K562 (cell line): ENCODE data around the gene RHEBL1. TPM values are rescaled to one million over a fixed set of nuclear protein-coding genes. Genes with fewer than 3 reads are reported as not detected.
A peak's percentile ranks its signal among the peaks of the same experiment; 100 is the strongest.

Experiments used
- COPS2 ChIP-seq: fragments of 450-650 bp; conservative IDR thresholded peaks from 2 replicates; pipeline ENCODE4 v1.6.1; 2016; ENCODE audit warnings: mild to moderate bottlenecking, moderate library complexity
- DPF2 ChIP-seq: fragments of 450-650 bp; IDR thresholded peaks from 2 replicates; pipeline ENCODE4 v1.6.1; 2016
- HLTF ChIP-seq: fragments of 450-650 bp; IDR thresholded peaks from 2 replicates; pipeline ENCODE4 v1.6.1; 2016
- HNRNPK ChIP-seq: fragments of 200-400 bp; formaldehyde crosslinking; IDR thresholded peaks from one replicate; pipeline ENCODE4 v1.6.1; 2018; ENCODE audit warnings: mild to moderate bottlenecking, low read depth, low read length; ENCODE audit not compliant: poor library complexity, severe bottlenecking
- HOXB6 ChIP-seq: fragments of 250-450 bp; sonication (Bioruptor Pico); IDR thresholded peaks from 2 replicates; pipeline ENCODE4 v1.5.1; 2022; ENCODE audit warnings: mild to moderate bottlenecking, borderline replicate concordance
- KAT7 ChIP-seq: sonication (generic); formaldehyde crosslinking; IDR thresholded peaks from 2 replicates; pipeline ENCODE4 v1.8.0; 2022; ENCODE audit warnings: missing genetic modification reagents, mild to moderate bottlenecking, borderline replicate concordance
- KLF10 ChIP-seq: fragments of 250-450 bp; sonication (Bioruptor Pico); IDR thresholded peaks from 2 replicates; pipeline ENCODE4 v1.6.1; 2021; ENCODE audit warnings: matching md5 sums
- KLF16 ChIP-seq: IDR thresholded peaks from 2 replicates; pipeline ENCODE4 v1.6.1; 2016; ENCODE audit warnings: antibody characterized with exemption
- PHF8 ChIP-seq: fragments of 200-600 bp; sonication (generic); IDR thresholded peaks from 2 replicates; pipeline ENCODE4 v1.6.1; 2012; ENCODE audit warnings: mixed run types, mild to moderate bottlenecking, inconsistent platforms, low read length, moderate library complexity, borderline replicate concordance
- RFX5 ChIP-seq: IDR thresholded peaks from 2 replicates; pipeline ENCODE4 v1.6.1; 2011; ENCODE audit warnings: low read depth, mild to moderate bottlenecking, improper control_type of control experiment, low read length
- ZBTB8A ChIP-seq: fragments of 450-650 bp; IDR thresholded peaks from 2 replicates; pipeline ENCODE4 v1.6.1; 2018; ENCODE audit warnings: mild to moderate bottlenecking, moderate library complexity; ENCODE audit not compliant: partially characterized antibody
- ZEB2 ChIP-seq: fragments of 450-650 bp; IDR thresholded peaks from 2 replicates; pipeline ENCODE4 v1.6.1; 2016
- ZNF282 ChIP-seq: sonication (generic); formaldehyde crosslinking; IDR thresholded peaks from 2 replicates; pipeline ENCODE4 v1.8.1; 2023; ENCODE audit warnings: missing genetic modification reagents
- polyA plus RNA-seq, 8 experiments: library from polyadenylated mRNA; depleted of rRNA in 4 of 8; stranded (reverse) in 5 of 8; unstranded in 3 of 8; fragments of >200 nt; fragmentation: Nextera tagmentation in 2 of 8; fragmentation: Illumina TruSeq in 1 of 8; extraction: Ambion mirVana in 2 of 8; extraction: Trizol in 1 of 8; gene quantifications; 2 replicates each; pipeline versions ENCODE4 v1.2.1 to v1.2.3, GENCODE V29; 2011 to 2014; ENCODE audit warnings: inconsistent platforms in 1 of 8, missing spikeins in 1 of 8
- total RNA-seq, 7 experiments: library from RNA; depleted of rRNA in 6 of 7; stranded (reverse); fragments of >200 nt in 6 of 7; fragmentation: Illumina TruSeq in 2 of 7; extraction: Trizol in 2 of 7; gene quantifications; 2 replicates each; pipeline versions ENCODE4 v1.2.1 to v1.2.3, GENCODE V29; 2011 to 2021; ENCODE audit warnings: low replicate concordance in 1 of 7
- TF ChIP-seq, protein P1 (sequence below), 3 experiments: fragments of 200-800 bp in 1 of 3; fragments of 250-450 bp in 1 of 3; fragments of 450-650 bp in 1 of 3; sonication (Bioruptor Pico) in 1 of 3; sonication (Bioruptor generic) in 1 of 3; formaldehyde crosslinking in 1 of 3; IDR thresholded peaks; 2 replicates each; pipeline versions ENCODE4 v1.6.1 to v1.8.0; 2016 to 2022; ENCODE audit warnings: mild to moderate bottlenecking in 2 of 3, missing genetic modification characterization in 2 of 3, missing compliant biosample characterization in 1 of 3, moderate library complexity in 1 of 3
- TF ChIP-seq, protein P2 (sequence below): sonication (generic); formaldehyde crosslinking; IDR thresholded peaks from 2 replicates; pipeline ENCODE4 v1.8.1; 2023; ENCODE audit warnings: mild to moderate bottlenecking, missing genetic modification reagents, moderate library complexity
- TF ChIP-seq, protein P3 (sequence below), 2 experiments: fragments of 200-800 bp in 1 of 2; sonication (Bioruptor generic) in 1 of 2; sonication (generic) in 1 of 2; formaldehyde crosslinking in 1 of 2; IDR thresholded peaks in 1 of 2; conservative IDR thresholded peaks in 1 of 2; 2 replicates each; pipeline versions ENCODE4 v1.5.0 to v1.6.1; 2016 to 2020; ENCODE audit warnings: missing compliant biosample characterization in 1 of 2, missing genetic modification characterization in 1 of 2, missing genetic modification reagents in 1 of 2
- TF ChIP-seq, protein P4 (sequence below): fragments of 250-450 bp; sonication (Bioruptor Pico); IDR thresholded peaks from 2 replicates; pipeline ENCODE4 v1.5.0; 2021; ENCODE audit warnings: mild to moderate bottlenecking, borderline replicate concordance

Gene RHEBL1
- total and polyA plus RNA-seq, 9 of the 15 experiments (the other 6 are each of a cell fraction or from before 2014, with no cell fraction given): 4.3 to 36.1 (median 8.2) TPM

DNA sequence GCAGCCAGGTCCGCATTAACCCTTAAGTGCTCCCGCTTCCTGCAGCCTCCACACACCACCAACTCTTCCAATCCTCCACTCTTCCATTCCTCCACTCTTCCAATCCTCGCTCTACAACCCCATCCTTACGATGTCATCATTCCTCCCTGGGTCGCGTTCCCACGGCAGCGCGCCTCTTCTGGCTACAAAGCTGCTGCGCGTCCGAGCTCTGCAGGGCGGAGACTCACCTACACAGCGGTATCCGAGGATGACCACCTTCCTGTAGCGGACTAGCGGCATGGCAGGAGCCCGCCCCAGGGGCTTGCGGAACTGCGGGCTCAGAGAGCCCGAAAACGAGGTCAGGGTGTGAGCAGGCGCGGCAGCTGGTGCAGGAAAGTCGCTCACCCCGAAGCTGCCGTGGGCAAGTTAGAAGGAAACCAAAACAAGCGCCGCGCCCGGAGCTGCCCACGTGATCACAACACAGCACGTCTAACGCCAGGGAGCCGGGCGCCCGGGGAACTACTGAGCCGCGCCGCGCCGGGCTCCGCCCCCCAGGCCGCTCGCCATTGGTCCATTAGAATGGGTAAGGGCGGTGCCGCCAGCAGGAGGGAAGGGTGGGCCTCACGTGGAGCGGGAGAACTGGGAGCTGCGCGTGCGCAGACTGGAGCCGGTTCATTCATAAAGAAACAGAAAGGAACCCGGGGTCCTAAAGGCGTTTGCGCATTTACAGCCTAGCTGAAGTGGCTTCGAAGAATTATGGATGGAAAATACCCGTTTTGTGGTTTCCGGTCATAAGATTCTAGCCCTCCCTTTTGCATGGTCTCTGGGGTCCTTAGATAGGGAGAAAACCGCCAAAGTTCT, at the start of gene RHEBL1 (continued):
- no peak for TF ChIP-seq COPS2
- TF ChIP-seq, protein P1, sequence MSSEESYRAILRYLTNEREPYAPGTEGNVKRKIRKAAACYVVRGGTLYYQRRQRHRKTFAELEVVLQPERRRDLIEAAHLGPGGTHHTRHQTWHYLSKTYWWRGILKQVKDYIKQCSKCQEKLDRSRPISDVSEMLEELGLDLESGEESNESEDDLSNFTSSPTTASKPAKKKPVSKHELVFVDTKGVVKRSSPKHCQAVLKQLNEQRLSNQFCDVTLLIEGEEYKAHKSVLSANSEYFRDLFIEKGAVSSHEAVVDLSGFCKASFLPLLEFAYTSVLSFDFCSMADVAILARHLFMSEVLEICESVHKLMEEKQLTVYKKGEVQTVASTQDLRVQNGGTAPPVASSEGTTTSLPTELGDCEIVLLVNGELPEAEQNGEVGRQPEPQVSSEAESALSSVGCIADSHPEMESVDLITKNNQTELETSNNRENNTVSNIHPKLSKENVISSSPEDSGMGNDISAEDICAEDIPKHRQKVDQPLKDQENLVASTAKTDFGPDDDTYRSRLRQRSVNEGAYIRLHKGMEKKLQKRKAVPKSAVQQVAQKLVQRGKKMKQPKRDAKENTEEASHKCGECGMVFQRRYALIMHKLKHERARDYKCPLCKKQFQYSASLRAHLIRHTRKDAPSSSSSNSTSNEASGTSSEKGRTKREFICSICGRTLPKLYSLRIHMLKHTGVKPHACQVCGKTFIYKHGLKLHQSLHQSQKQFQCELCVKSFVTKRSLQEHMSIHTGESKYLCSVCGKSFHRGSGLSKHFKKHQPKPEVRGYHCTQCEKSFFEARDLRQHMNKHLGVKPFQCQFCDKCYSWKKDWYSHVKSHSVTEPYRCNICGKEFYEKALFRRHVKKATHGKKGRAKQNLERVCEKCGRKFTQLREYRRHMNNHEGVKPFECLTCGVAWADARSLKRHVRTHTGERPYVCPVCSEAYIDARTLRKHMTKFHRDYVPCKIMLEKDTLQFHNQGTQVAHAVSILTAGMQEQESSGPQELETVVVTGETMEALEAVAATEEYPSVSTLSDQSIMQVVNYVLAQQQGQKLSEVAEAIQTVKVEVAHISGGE (CRISPR knock-in tag; IDR thresholded peaks at IDR 0.05): no peak
- TF ChIP-seq ZNF282 (CRISPR knock-in tag): no peak
- TF ChIP-seq, protein P2, sequence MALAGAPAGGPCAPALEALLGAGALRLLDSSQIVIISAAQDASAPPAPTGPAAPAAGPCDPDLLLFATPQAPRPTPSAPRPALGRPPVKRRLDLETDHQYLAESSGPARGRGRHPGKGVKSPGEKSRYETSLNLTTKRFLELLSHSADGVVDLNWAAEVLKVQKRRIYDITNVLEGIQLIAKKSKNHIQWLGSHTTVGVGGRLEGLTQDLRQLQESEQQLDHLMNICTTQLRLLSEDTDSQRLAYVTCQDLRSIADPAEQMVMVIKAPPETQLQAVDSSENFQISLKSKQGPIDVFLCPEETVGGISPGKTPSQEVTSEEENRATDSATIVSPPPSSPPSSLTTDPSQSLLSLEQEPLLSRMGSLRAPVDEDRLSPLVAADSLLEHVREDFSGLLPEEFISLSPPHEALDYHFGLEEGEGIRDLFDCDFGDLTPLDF: no peak
- TF ChIP-seq RFX5: no peak
- peak; percentile 72; the same call in 1 of the 2 replicates for TF ChIP-seq PHF8
- peak; percentile 27 for TF ChIP-seq DPF2
- no peak for TF ChIP-seq KLF16
- TF ChIP-seq ZEB2: peak; percentile 91
- TF ChIP-seq, protein P3, sequence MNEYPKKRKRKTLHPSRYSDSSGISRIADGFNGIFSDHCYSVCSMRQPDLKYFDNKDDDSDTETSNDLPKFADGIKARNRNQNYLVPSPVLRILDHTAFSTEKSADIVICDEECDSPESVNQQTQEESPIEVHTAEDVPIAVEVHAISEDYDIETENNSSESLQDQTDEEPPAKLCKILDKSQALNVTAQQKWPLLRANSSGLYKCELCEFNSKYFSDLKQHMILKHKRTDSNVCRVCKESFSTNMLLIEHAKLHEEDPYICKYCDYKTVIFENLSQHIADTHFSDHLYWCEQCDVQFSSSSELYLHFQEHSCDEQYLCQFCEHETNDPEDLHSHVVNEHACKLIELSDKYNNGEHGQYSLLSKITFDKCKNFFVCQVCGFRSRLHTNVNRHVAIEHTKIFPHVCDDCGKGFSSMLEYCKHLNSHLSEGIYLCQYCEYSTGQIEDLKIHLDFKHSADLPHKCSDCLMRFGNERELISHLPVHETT (CRISPR knock-in tag; conservative IDR thresholded peaks at IDR 0.05 in 1 of 2, IDR thresholded peaks at IDR 0.05 in 1 of 2): peak in 1 of 2 experiments; percentile 40; a peak in 1 of 4 replicates
- TF ChIP-seq KAT7 (CRISPR knock-in tag): no peak
- TF ChIP-seq ZBTB8A: no peak
- no peak for TF ChIP-seq HOXB6 (CRISPR knock-in tag)
- peak; percentile 79; the same call in 1 of the 2 replicates for TF ChIP-seq HLTF
- TF ChIP-seq KLF10 (CRISPR knock-in tag): no peak
- TF ChIP-seq, protein P4, sequence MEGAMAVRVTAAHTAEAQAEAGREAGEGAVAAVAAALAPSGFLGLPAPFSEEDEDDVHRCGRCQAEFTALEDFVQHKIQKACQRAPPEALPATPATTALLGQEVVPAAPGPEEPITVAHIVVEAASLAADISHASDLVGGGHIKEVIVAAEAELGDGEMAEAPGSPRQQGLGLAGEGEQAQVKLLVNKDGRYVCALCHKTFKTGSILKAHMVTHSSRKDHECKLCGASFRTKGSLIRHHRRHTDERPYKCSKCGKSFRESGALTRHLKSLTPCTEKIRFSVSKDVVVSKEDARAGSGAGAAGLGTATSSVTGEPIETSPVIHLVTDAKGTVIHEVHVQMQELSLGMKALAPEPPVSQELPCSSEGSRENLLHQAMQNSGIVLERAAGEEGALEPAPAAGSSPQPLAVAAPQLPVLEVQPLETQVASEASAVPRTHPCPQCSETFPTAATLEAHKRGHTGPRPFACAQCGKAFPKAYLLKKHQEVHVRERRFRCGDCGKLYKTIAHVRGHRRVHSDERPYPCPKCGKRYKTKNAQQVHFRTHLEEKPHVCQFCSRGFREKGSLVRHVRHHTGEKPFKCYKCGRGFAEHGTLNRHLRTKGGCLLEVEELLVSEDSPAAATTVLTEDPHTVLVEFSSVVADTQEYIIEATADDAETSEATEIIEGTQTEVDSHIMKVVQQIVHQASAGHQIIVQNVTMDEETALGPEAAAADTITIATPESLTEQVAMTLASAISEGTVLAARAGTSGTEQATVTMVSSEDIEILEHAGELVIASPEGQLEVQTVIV: no peak
- TF ChIP-seq HNRNPK: no peak
